LNCaP clone FGC (cell line): ENCODE measurements around the gene NUP37.
"Not testable (repeated sequence)": the region's sequence is repeated elsewhere in the genome, so short reads cannot be mapped to it uniquely, and the experiment has no call there.

Experiments used
- DNase-seq: peaks from one replicate; pipeline ENCODE4 v3.0.0-alpha.2; 2011; ENCODE audit warnings: low read depth
- H3K4me3 ChIP-seq: 2 replicates; pipeline ENCODE4 v1.5.1; 2011; ENCODE audit warnings: mild to moderate bottlenecking, low read depth, low read length, control low read depth
- CTCF ChIP-seq: IDR thresholded peaks from 2 replicates; pipeline ENCODE4 v1.5.1; 2012; ENCODE audit warnings: mild to moderate bottlenecking; ENCODE audit not compliant: control insufficient read depth, insufficient read depth; ENCODE audit errors: extremely low read depth

NUP37 gene

GRCh38 chr12:102106905-102107304, 13.0 kb downstream of the NUP37 start:
- TF ChIP-seq CTCF: no peak
- DNase-seq: no peak
- H3K4me3 ChIP-seq: no peak overlapping the region

- TF ChIP-seq CTCF: no peak
- DNase-seq: peak; percentile 40
Measured at GRCh38 chr12:102096855-102097254, 23.1 kb downstream of the NUP37 start.

GRCh38 chr12:102095677-102096263, 24.1 kb downstream of the NUP37 start:
- no peak for DNase-seq
- H3K4me3 ChIP-seq: no peak overlapping the region
- peak; percentile 62 for TF ChIP-seq CTCF

More at GRCh38 chr12:102096855-102097254, 23.1 kb downstream of the NUP37 start:
- no peak overlapping the region for H3K4me3 ChIP-seq

- TF ChIP-seq CTCF: no peak
- no peak for DNase-seq
- no peak overlapping the region for H3K4me3 ChIP-seq
Measured at GRCh38 chr12:102093319-102093718, 26.6 kb downstream of the NUP37 start.

GRCh38 chr12:102089228-102089835, 30.6 kb downstream of the NUP37 start:
- not testable (repeated sequence) for DNase-seq, H3K4me3 ChIP-seq

GRCh38 chr12:102080842-102081241, 39.1 kb downstream of the NUP37 start:
- no peak for TF ChIP-seq CTCF
- no peak for DNase-seq
- no peak overlapping the region for H3K4me3 ChIP-seq

GRCh38 chr12:102072092-102072491, 47.8 kb downstream of the NUP37 start:
- H3K4me3 ChIP-seq, DNase-seq: not testable (repeated sequence)

GRCh38 chr12:102069707-102070106, 50.2 kb downstream of the NUP37 start:
- TF ChIP-seq CTCF: no peak
- H3K4me3 ChIP-seq: no peak overlapping the region
- no peak for DNase-seq
